ENCODE measurements around the gene CAMSAP1. TPM values are rescaled to one million over a fixed set of nuclear protein-coding genes. Genes with fewer than 3 reads are reported as not detected.

CAMSAP1 gene
- total RNA-seq, 5 donors from 2014 or later (not counting 1 experiment from before 2014, with no cell fraction given), result 25.6 to 38.7 (median 35.6) TPM

DNA sequence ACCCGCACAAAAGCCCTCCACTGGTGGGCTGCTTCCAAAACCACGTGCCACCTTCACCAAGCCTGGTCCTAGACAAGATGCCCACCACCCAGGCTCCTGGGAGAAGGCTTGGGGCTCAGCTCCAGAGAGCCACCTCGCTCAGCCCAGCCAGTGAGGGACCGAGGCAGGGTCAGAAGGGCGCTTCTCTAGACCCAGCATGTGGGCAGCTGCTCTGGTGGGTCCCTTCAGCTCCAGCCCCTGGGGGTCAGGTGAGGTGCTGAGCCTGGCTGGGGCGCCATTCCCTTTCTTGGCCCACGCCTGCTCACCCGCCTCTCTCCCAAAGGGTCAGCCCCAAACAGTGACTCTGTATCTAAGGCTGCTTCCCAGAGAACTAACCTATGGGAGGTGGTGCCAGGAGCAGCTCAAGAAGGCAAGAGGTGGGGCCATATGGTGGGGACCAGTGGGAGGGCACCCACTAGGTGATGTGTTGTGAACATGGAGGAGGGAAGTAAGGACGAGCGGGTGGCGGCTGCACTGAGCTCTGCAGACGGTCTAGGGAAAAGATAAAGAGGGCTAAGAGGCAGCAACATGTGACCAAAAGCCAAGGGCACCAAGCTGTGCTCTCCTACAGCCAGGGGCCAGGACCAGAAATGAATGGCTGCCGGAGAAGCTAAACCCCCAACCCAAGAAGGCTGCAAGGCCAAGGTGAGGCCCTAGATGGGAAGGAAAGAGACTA is 79.3 kb downstream of the CAMSAP1 start:
- no peak for DNase-seq

DNA sequence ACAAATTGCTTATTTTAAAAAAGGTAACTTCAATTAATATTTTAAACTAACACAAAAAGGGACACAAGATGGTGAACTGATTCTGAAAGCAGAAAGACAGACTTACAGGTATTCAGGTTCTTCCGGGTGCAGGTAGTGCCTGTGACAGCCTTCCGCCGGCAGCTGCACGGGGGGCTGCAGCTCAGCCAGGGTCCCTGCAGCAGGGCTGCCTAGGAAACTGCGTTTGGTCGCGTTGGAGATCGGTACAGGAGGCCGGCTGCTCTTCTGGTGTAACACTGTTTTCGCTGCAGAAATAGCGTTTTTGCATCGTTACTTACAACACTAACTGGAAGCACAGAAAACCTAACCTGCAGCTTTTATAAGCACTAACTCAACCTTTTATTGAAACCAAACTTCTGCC is 80.0 kb downstream of the CAMSAP1 start:
- 96% methylated on average over 10 of the region's 12 CpGs for whole genome bisulfite sequencing (ENCODE audit: insufficient coverage)

More for the DNA sequence above, 79.3 kb downstream of the CAMSAP1 start:
- no peak overlapping the region for H3K27ac Mint-ChIP-seq
- no peaks in the 10 kb centered on the region for H3K27me3 ChIP-seq (replicated peaks in 1 of 2; ENCODE audit: control insufficient read depth in 2 of 2, extremely low read depth in 1 of 2, insufficient read depth in 2 of 2, low read length in 1 of 2)
- 95% methylated on average over 10 of the region's 13 CpGs for WGBS (ENCODE audit: insufficient coverage)
- no peak for ATAC-seq (replicated peaks in 1 of 4)
- peaks cover 53% of the 10 kb centered on the region for H3K36me3 Mint-ChIP-seq
- H3K9me3 Mint-ChIP-seq, result peaks cover 5 to 13% (median 9%) of the 10 kb centered on the region in 3 donors
- H3K27ac ChIP-seq (ENCODE audit: low read length), result no peak overlapping the region
- ChIA-PET POLR2A (no interaction called here), CTCF (no interaction called here)
- H3K4me3 Mint-ChIP-seq, result no peak overlapping the region
- H3K9me3 ChIP-seq, result peaks cover 4% of the 10 kb centered on the region
- H3K4me1 Mint-ChIP-seq, result peaks cover 7 to 12% (median 9%) of the 10 kb centered on the region in 3 donors
- H3K4me1 ChIP-seq (ENCODE audit: control insufficient read depth in 1 of 2, extremely low read depth in 1 of 2, insufficient read depth in 2 of 2, low read length in 2 of 2), result no peaks in the 10 kb centered on the region
- H3K27me3 Mint-ChIP-seq, result no peaks in the 10 kb centered on the region
- H3K4me3 ChIP-seq (ENCODE audit: control insufficient read depth in 1 of 2, extremely low read depth in 1 of 2, low read length in 1 of 2), result no peak overlapping the region
- peaks cover 5 to 40% of the 10 kb centered on the region in 2 donors for H3K36me3 ChIP-seq (ENCODE audit: control insufficient read depth in 2 of 2, extremely low read depth in 1 of 2, insufficient read depth in 1 of 2, low read length in 1 of 2)

DNA sequence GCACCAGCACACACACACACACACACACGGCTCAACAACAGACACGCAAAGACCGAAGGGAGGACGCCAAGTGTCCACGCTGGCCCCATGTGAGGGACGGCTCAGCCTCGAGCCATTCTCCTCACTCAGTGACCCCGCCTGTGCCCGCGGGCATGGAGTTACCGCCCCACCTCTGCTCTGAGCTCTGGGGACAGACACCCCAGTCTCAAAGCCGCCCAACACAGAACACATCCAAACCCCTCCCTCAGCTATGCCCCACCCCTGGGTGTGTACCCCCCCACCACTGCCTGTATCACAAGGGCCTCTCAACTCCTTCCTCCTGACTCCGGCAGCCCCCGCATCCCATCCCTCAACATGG is 81.2 kb downstream of the CAMSAP1 start:
- Mint-ChIP-seq H3K9me3 (peaks cover 5 to 13% (median 9%) of the 10 kb centered on the region in 3 donors), H3K4me3 (no peak overlapping the region), H3K27me3 (no peaks in the 10 kb centered on the region), H3K27ac (no peak overlapping the region), H3K4me1 (peaks cover 0 to 3% (median 0%) of the 10 kb centered on the region in 3 donors), H3K36me3 (peaks cover 71% of the 10 kb centered on the region)
- DNase-seq (no peak), ATAC-seq (replicated peaks in 1 of 4) (no peak)
- Histone ChIP-seq H3K4me1 (ENCODE audit: control insufficient read depth in 1 of 2, extremely low read depth in 1 of 2, insufficient read depth in 2 of 2, low read length in 2 of 2) (no peaks in the 10 kb centered on the region), H3K27ac (ENCODE audit: low read length) (no peak overlapping the region), H3K27me3 (replicated peaks in 1 of 2; ENCODE audit: control insufficient read depth in 2 of 2, extremely low read depth in 1 of 2, insufficient read depth in 2 of 2, low read length in 1 of 2) (no peaks in the 10 kb centered on the region), H3K9me3 (peaks cover 4% of the 10 kb centered on the region), H3K36me3 (ENCODE audit: control insufficient read depth in 2 of 2, extremely low read depth in 1 of 2, insufficient read depth in 1 of 2, low read length in 1 of 2) (peaks cover 16 to 58% of the 10 kb centered on the region in 2 donors), H3K4me3 (ENCODE audit: control insufficient read depth in 1 of 2, extremely low read depth in 1 of 2, low read length in 1 of 2) (no peak overlapping the region)
- WGBS (ENCODE audit: insufficient coverage), result over 99% methylated on average over 14 of the region's 14 CpGs
- POLR2A ChIA-PET, result no interaction called here
- CTCF ChIA-PET, result no interaction called here

More for the DNA sequence above, 80.0 kb downstream of the CAMSAP1 start:
- peaks cover 7 to 12% (median 7%) of the 10 kb centered on the region in 3 donors for H3K4me1 Mint-ChIP-seq
- H3K36me3 ChIP-seq (ENCODE audit: control insufficient read depth in 2 of 2, extremely low read depth in 1 of 2, insufficient read depth in 1 of 2, low read length in 1 of 2), result peaks cover 12 to 48% of the 10 kb centered on the region in 2 donors
- no peak overlapping the region for H3K4me3 Mint-ChIP-seq
- no peaks in the 10 kb centered on the region for H3K27me3 ChIP-seq (replicated peaks in 1 of 2; ENCODE audit: control insufficient read depth in 2 of 2, extremely low read depth in 1 of 2, insufficient read depth in 2 of 2, low read length in 1 of 2)
- H3K27ac Mint-ChIP-seq, result no peak overlapping the region
- ChIA-PET POLR2A (no interaction called here), CTCF (no interaction called here)
- DNase-seq (no peak), ATAC-seq (replicated peaks in 1 of 4) (no peak)
- H3K27ac ChIP-seq (ENCODE audit: low read length), result no peak overlapping the region
- H3K9me3 ChIP-seq, result peaks cover 4% of the 10 kb centered on the region
- no peak overlapping the region for H3K4me3 ChIP-seq (ENCODE audit: control insufficient read depth in 1 of 2, extremely low read depth in 1 of 2, low read length in 1 of 2)
- H3K4me1 ChIP-seq (ENCODE audit: control insufficient read depth in 1 of 2, extremely low read depth in 1 of 2, insufficient read depth in 2 of 2, low read length in 2 of 2), result no peaks in the 10 kb centered on the region
- peaks cover 5 to 13% (median 9%) of the 10 kb centered on the region in 3 donors for H3K9me3 Mint-ChIP-seq
- H3K27me3 Mint-ChIP-seq, result no peaks in the 10 kb centered on the region
- peaks cover 60% of the 10 kb centered on the region for H3K36me3 Mint-ChIP-seq

DNA sequence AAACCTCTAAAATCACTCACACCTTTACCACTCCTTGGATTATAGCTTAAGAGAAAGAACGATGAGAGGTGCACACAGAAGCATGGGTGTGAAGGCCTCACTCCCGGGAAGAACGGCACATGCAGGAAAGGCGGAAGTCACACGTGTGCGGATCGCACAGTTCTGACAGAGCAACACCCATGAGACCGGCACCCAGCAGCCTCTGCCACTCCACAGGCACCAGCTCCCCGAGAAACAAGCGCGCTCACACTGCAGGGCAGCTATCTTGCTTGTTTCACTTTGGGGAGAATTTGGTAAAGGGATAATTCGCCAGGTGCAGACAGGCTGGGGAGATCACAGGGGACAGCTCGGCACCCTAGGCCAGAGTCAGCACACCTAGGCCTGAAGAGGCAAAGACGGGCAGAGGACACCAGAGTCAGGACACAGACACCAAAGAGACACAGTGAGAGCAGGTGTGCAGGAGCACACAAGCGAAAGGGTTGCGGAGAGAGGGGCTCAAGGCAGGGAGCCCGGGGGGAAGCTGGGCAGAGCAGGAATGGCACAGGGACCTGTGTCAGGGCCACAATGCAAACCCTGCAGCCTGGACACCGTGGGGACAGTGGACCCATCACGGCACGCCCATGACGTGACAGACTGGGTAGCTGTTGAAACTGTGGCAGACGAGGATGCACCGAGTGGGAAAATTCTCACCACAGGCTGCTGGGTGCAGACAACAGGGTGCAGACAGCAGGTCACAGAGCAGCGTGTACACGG is 81.7 kb downstream of the CAMSAP1 start:
- ChIA-PET CTCF (no interaction called here), POLR2A (no interaction called here)
- no peak for DNase-seq
- no peaks in the 10 kb centered on the region for H3K27me3 Mint-ChIP-seq
- no peak overlapping the region for H3K4me3 Mint-ChIP-seq
- no peaks in the 10 kb centered on the region for H3K27me3 ChIP-seq (replicated peaks in 1 of 2; ENCODE audit: control insufficient read depth in 2 of 2, extremely low read depth in 1 of 2, insufficient read depth in 2 of 2, low read length in 1 of 2)
- H3K9me3 Mint-ChIP-seq, result peaks cover 5 to 12% (median 9%) of the 10 kb centered on the region in 3 donors
- H3K27ac ChIP-seq (ENCODE audit: low read length), result no peak overlapping the region
- H3K4me1 Mint-ChIP-seq, result peaks cover 0 to 3% (median 0%) of the 10 kb centered on the region in 3 donors
- H3K36me3 Mint-ChIP-seq, result peaks cover 75% of the 10 kb centered on the region
- no peak for ATAC-seq (replicated peaks in 1 of 4)
- WGBS (ENCODE audit: insufficient coverage), result 93% methylated on average over 19 of the region's 25 CpGs
- H3K36me3 ChIP-seq (ENCODE audit: control insufficient read depth in 2 of 2, extremely low read depth in 1 of 2, insufficient read depth in 1 of 2, low read length in 1 of 2), result peaks cover 16 to 63% of the 10 kb centered on the region in 2 donors
- H3K4me3 ChIP-seq (ENCODE audit: control insufficient read depth in 1 of 2, extremely low read depth in 1 of 2, low read length in 1 of 2), result no peak overlapping the region
- H3K27ac Mint-ChIP-seq, result no peak overlapping the region
- H3K4me1 ChIP-seq (ENCODE audit: control insufficient read depth in 1 of 2, extremely low read depth in 1 of 2, insufficient read depth in 2 of 2, low read length in 2 of 2), result no peaks in the 10 kb centered on the region
- H3K9me3 ChIP-seq, result peaks cover 4% of the 10 kb centered on the region

DNA sequence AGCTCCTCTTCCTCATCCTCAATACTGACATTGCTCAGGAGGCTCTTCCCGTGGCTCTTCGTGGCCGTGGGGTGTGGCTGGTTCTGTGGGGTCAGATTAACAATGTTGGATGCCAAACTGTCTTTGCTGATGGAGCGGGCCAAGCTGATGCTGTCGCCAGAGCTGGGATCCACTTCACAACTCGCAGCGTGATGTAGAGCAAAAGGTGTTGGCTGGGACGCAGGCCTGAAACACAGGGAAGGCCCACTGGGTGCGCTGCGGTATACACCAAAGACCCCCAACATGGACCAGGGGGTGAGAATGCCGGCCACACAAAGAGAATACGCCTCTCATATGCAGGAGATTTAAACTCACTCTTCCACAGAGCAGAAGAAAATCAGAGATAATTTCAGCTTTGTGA is 84.3 kb downstream of the CAMSAP1 start:
- H3K4me3 ChIP-seq (ENCODE audit: control insufficient read depth in 1 of 2, extremely low read depth in 1 of 2, low read length in 1 of 2), result no peak overlapping the region
- ChIA-PET CTCF (no interaction called here), POLR2A (no interaction called here)
- H3K9me3 ChIP-seq, result no peaks in the 10 kb centered on the region
- no peak overlapping the region for H3K27ac Mint-ChIP-seq
- peaks cover 0 to under 1% (median 0%) of the 10 kb centered on the region in 3 donors for H3K9me3 Mint-ChIP-seq
- peaks cover 0 to 3% (median 0%) of the 10 kb centered on the region in 3 donors for H3K4me1 Mint-ChIP-seq
- WGBS (ENCODE audit: insufficient coverage), result 94% methylated on average over 9 of the region's 12 CpGs
- no peak overlapping the region for H3K4me3 Mint-ChIP-seq
- no peak for DNase-seq
- H3K27me3 Mint-ChIP-seq, result no peaks in the 10 kb centered on the region
- no peaks in the 10 kb centered on the region for H3K4me1 ChIP-seq (ENCODE audit: control insufficient read depth in 1 of 2, extremely low read depth in 1 of 2, insufficient read depth in 2 of 2, low read length in 2 of 2)
- peaks cover 75% of the 10 kb centered on the region for H3K36me3 Mint-ChIP-seq
- no peak overlapping the region for H3K27ac ChIP-seq (ENCODE audit: low read length)
- ATAC-seq (replicated peaks in 1 of 4), result no peak
- peaks cover 25 to 77% of the 10 kb centered on the region in 2 donors for H3K36me3 ChIP-seq (ENCODE audit: control insufficient read depth in 2 of 2, extremely low read depth in 1 of 2, insufficient read depth in 1 of 2, low read length in 1 of 2)
- H3K27me3 ChIP-seq (replicated peaks in 1 of 2; ENCODE audit: control insufficient read depth in 2 of 2, extremely low read depth in 1 of 2, insufficient read depth in 2 of 2, low read length in 1 of 2), result no peaks in the 10 kb centered on the region

DNA sequence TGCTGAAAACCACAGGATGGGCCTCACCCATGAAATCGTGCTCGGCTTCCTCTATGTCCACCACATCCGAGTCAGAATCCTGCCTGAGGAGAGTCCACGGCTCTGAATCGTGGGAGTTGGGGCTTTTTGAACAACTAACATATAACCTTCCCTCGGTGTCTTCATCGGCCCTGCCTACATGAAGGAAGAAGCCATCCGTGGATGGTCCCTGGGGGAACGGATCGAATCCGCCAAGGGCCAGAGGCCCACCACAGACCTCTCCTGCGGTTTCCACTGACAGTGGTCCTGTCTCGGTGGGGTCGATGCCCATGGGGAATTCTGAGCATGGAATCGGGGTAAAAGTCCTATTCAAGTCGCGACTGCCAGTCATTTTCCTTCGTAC is 85.0 kb downstream of the CAMSAP1 start:
- Histone ChIP-seq H3K4me3 (ENCODE audit: control insufficient read depth in 1 of 2, extremely low read depth in 1 of 2, low read length in 1 of 2) (no peak overlapping the region), H3K27ac (ENCODE audit: low read length) (no peak overlapping the region), H3K9me3 (no peaks in the 10 kb centered on the region), H3K27me3 (replicated peaks in 1 of 2; ENCODE audit: control insufficient read depth in 2 of 2, extremely low read depth in 1 of 2, insufficient read depth in 2 of 2, low read length in 1 of 2) (no peaks in the 10 kb centered on the region), H3K36me3 (ENCODE audit: control insufficient read depth in 2 of 2, extremely low read depth in 1 of 2, insufficient read depth in 1 of 2, low read length in 1 of 2) (peaks cover 28 to 80% of the 10 kb centered on the region in 2 donors), H3K4me1 (ENCODE audit: control insufficient read depth in 1 of 2, extremely low read depth in 1 of 2, insufficient read depth in 2 of 2, low read length in 2 of 2) (no peaks in the 10 kb centered on the region)
- ChIA-PET CTCF (no interaction called here), POLR2A (no interaction called here)
- Mint-ChIP-seq H3K4me1 (peaks cover 0 to 3% (median 0%) of the 10 kb centered on the region in 3 donors), H3K9me3 (no peaks in the 10 kb centered on the region), H3K27me3 (no peaks in the 10 kb centered on the region), H3K36me3 (peaks cover 71% of the 10 kb centered on the region), H3K4me3 (no peak overlapping the region), H3K27ac (no peak overlapping the region)
- ATAC-seq (replicated peaks in 1 of 4), result no peak
- WGBS (ENCODE audit: insufficient coverage), result 99% methylated on average over 17 of the region's 18 CpGs
- DNase-seq, result no peak
